Neural cell (in vitro differentiated cells): ENCODE results near the gene LUZP1.

Experiments used
- EZH2 ChIP-seq: fragments of 200-600, 300-800 bp; shearing (Covaris generic), sonication (generic); IDR thresholded peaks from 2 replicates; pipeline ENCODE4 v1.6.1; 2014; ENCODE audit warnings: antibody characterized with exemption, low read length, borderline replicate concordance, mild to moderate bottlenecking; ENCODE audit not compliant: insufficient read depth, poor library complexity, severe bottlenecking
- REST ChIP-seq: IDR thresholded peaks from 2 replicates; pipeline ENCODE4 v1.6.1; 2012; ENCODE audit warnings: borderline replicate concordance
- SMC3 ChIP-seq: fragments of 450-650 bp; conservative IDR thresholded peaks from 2 replicates; pipeline ENCODE4 v1.6.1; 2014; ENCODE audit warnings: antibody characterized with exemption, mild to moderate bottlenecking, moderate library complexity; ENCODE audit not compliant: poor library complexity
- TAF1 ChIP-seq: IDR thresholded peaks from 2 replicates; pipeline ENCODE4 v1.6.1; 2012; ENCODE audit warnings: low read depth

- TF ChIP-seq EZH2 (no peak), REST (no peak), TAF1 (no peak), SMC3 (no peak)
Measured at GRCh38 chr1:23210963-23211362, 42.3 kb upstream of the LUZP1 start.
